ENCODE data around the gene LGALS12.

The LGALS12 gene

DNA sequence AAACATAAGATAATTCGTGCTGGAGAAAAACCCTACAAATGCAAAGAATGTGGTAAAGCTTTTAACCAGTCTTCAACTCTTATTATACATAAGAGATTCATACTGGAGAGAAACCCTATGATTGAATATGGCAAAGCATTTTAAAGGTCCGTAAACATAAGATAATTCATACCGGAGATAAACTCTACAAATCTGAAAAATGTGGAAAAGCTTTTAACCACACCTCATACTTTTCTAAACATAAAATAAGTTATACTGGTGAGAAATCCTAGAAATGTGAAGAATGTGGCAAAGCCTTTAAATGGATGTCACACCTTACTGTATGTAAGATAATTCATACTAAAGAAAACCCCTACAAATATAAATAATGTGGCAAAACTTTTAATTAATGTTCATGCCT, 35.6 kb upstream of the LGALS12 start:
- TF ChIP-seq CTCF (conservative IDR thresholded peaks at IDR 0.05; ENCODE audit: low read length) (no peak), EZH2phosphoT487 (IDR thresholded peaks at IDR 0.05; ENCODE audit: borderline replicate concordance) (no peak)
- Histone ChIP-seq H3K27me3 (ENCODE audit: insufficient read depth, low read length, poor library complexity, severe bottlenecking) (peaks cover 4% of the 10 kb centered on the region), H3F3A (ENCODE audit: low read depth) (no peaks in the 10 kb centered on the region), H3K4me1 (ENCODE audit: insufficient read depth, low read length, poor library complexity, severe bottlenecking) (no peaks in the 10 kb centered on the region), H2AFZ (ENCODE audit: low read length) (no peak overlapping the region), H3K4me3 (ENCODE audit: low read length, poor library complexity, severe bottlenecking) (no peak overlapping the region), H3K9me2 (replicated peaks; ENCODE audit: low read depth, low read length) (no peaks in the 10 kb centered on the region), H3K9ac (ENCODE audit: low read depth, low read length, poor library complexity, severe bottlenecking) (no peak overlapping the region), H3K9me3 (ENCODE audit: insufficient read depth, low read depth, low read length) (no peaks in the 10 kb centered on the region), H3K36me3 (ENCODE audit: insufficient read depth, low read length) (no peaks in the 10 kb centered on the region), H4K20me1 (ENCODE audit: insufficient read depth, low read length, poor library complexity, severe bottlenecking) (no peaks in the 10 kb centered on the region), H3K79me2 (ENCODE audit: insufficient read depth, low read length) (no peaks in the 10 kb centered on the region), H3K4me2 (ENCODE audit: low read depth, low read length, poor library complexity, severe bottlenecking) (no peak overlapping the region)

GRCh38 chr11:63472372-63472771, 33.5 kb upstream of the LGALS12 start:
- no peaks in the 10 kb centered on the region for H3K9me3 ChIP-seq (ENCODE audit: insufficient read depth, low read depth, low read length)
- H3K9ac ChIP-seq (ENCODE audit: low read depth, low read length, poor library complexity, severe bottlenecking) = no peak overlapping the region
- H3K79me2 ChIP-seq (ENCODE audit: insufficient read depth, low read length) = no peaks in the 10 kb centered on the region

GRCh38 chr11:63476618-63477017, 29.3 kb upstream of the LGALS12 start:
- Histone ChIP-seq H2AFZ (ENCODE audit: low read length) (no peak overlapping the region), H3K79me2 (ENCODE audit: insufficient read depth, low read length) (no peaks in the 10 kb centered on the region), H3K9ac (ENCODE audit: low read depth, low read length, poor library complexity, severe bottlenecking) (no peak overlapping the region), H3K36me3 (ENCODE audit: insufficient read depth, low read length) (no peaks in the 10 kb centered on the region), H3K4me2 (ENCODE audit: low read depth, low read length, poor library complexity, severe bottlenecking) (no peak overlapping the region), H3K9me2 (replicated peaks; ENCODE audit: low read depth, low read length) (no peaks in the 10 kb centered on the region), H3K27me3 (ENCODE audit: insufficient read depth, low read length, poor library complexity, severe bottlenecking) (no peaks in the 10 kb centered on the region), H3K4me3 (ENCODE audit: low read length, poor library complexity, severe bottlenecking) (no peak overlapping the region), H4K20me1 (ENCODE audit: insufficient read depth, low read length, poor library complexity, severe bottlenecking) (no peaks in the 10 kb centered on the region), H3K4me1 (ENCODE audit: insufficient read depth, low read length, poor library complexity, severe bottlenecking) (no peaks in the 10 kb centered on the region), H3K9me3 (ENCODE audit: insufficient read depth, low read depth, low read length) (no peaks in the 10 kb centered on the region), H3F3A (ENCODE audit: low read depth) (no peaks in the 10 kb centered on the region)
- TF ChIP-seq CTCF (conservative IDR thresholded peaks at IDR 0.05; ENCODE audit: low read length) (no peak), EZH2phosphoT487 (IDR thresholded peaks at IDR 0.05; ENCODE audit: borderline replicate concordance) (no peak)

More at GRCh38 chr11:63472372-63472771, 33.5 kb upstream of the LGALS12 start:
- Histone ChIP-seq H2AFZ (ENCODE audit: low read length) (no peak overlapping the region), H3K4me2 (ENCODE audit: low read depth, low read length, poor library complexity, severe bottlenecking) (no peak overlapping the region), H3K4me3 (ENCODE audit: low read length, poor library complexity, severe bottlenecking) (no peak overlapping the region), H3K36me3 (ENCODE audit: insufficient read depth, low read length) (no peaks in the 10 kb centered on the region), H3K9me2 (replicated peaks; ENCODE audit: low read depth, low read length) (no peaks in the 10 kb centered on the region), H4K20me1 (ENCODE audit: insufficient read depth, low read length, poor library complexity, severe bottlenecking) (no peaks in the 10 kb centered on the region), H3K4me1 (ENCODE audit: insufficient read depth, low read length, poor library complexity, severe bottlenecking) (no peaks in the 10 kb centered on the region), H3F3A (ENCODE audit: low read depth) (no peaks in the 10 kb centered on the region), H3K27me3 (ENCODE audit: insufficient read depth, low read length, poor library complexity, severe bottlenecking) (peaks cover 4% of the 10 kb centered on the region)
- TF ChIP-seq CTCF (conservative IDR thresholded peaks at IDR 0.05; ENCODE audit: low read length) (no peak), EZH2phosphoT487 (IDR thresholded peaks at IDR 0.05; ENCODE audit: borderline replicate concordance) (no peak)

Data from Loucy (cell line).